Suprapubic skin (tissue), 4 donors: ENCODE results near the gene ITIH5.

Experiments
- EP300 ChIP-seq: sonication (generic); formaldehyde crosslinking; IDR thresholded peaks from one replicate; pipeline ENCODE4 v1.6.1; 2017; ENCODE audit warnings: antibody characterized with exemption
- POLR2A ChIP-seq, 2 donors: fragments of 450-650 bp; IDR thresholded peaks; one replicate each; pipeline ENCODE4 v1.6.1; 2017; ENCODE audit warnings: antibody characterized with exemption in 2 of 2, mild to moderate bottlenecking in 2 of 2, moderate library complexity in 2 of 2
- POLR2AphosphoS5 ChIP-seq, 3 donors: sonication (generic); formaldehyde crosslinking; IDR thresholded peaks; one replicate each; pipeline ENCODE4 v1.6.1; 2017; ENCODE audit warnings: antibody characterized with exemption in 3 of 3
- TF ChIP-seq, protein P1 (sequence below), 2 donors: fragments of 200-600 bp in 1 of 2; fragments of 450-650 bp in 1 of 2; sonication (generic) in 1 of 2; IDR thresholded peaks; one replicate each; pipeline ENCODE4 v1.5.1; 2016 to 2019; ENCODE audit warnings: antibody characterized with exemption in 2 of 2, mild to moderate bottlenecking in 1 of 2, moderate library complexity in 1 of 2

DNA sequence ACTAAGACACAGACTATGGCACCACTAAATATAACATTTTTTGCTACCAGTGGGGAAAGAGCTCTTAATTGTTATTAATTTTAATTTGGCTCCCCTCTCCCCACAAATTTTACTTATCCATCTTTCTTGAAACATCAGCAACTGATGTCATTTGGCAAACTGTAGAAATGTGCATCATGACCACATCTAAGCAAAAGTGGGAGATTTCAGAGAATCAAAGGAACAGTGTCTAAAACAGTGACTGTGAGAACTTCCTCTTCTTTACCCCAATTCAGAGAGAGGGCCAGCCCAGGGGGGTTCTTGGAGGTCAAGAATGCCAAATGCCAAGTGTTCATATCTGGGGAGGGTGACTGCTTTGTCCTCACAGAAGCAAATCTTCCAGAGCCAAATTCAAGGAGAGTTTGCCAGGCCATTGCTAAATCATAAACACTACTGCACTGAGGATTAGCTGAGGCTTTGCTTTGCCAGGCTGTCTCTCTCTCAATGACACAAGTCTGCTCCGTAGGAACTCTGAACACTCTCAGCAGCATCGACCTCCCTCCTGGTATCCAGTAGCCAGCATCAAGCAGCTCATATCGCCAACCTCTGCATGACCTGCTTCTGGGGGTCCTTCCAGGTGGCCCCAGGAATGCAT lies 65.6 kb downstream of the ITIH5 start:
- TF ChIP-seq POLR2AphosphoS5 (IDR thresholded peaks at IDR 0.05) (no peak), POLR2A (IDR thresholded peaks at IDR 0.05) (no peak), EP300 (no peak)
- TF ChIP-seq, protein P1, sequence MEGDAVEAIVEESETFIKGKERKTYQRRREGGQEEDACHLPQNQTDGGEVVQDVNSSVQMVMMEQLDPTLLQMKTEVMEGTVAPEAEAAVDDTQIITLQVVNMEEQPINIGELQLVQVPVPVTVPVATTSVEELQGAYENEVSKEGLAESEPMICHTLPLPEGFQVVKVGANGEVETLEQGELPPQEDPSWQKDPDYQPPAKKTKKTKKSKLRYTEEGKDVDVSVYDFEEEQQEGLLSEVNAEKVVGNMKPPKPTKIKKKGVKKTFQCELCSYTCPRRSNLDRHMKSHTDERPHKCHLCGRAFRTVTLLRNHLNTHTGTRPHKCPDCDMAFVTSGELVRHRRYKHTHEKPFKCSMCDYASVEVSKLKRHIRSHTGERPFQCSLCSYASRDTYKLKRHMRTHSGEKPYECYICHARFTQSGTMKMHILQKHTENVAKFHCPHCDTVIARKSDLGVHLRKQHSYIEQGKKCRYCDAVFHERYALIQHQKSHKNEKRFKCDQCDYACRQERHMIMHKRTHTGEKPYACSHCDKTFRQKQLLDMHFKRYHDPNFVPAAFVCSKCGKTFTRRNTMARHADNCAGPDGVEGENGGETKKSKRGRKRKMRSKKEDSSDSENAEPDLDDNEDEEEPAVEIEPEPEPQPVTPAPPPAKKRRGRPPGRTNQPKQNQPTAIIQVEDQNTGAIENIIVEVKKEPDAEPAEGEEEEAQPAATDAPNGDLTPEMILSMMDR (IDR thresholded peaks at IDR 0.05): no peak
